Keratinocyte (primary cell): ENCODE results near the gene FAM107B.

Experiments used
- CTCF ChIP-seq, 3 experiments: IDR thresholded peaks in 1 of 3; conservative IDR thresholded peaks in 1 of 3; optimal IDR thresholded peaks in 1 of 3; 2 replicates in 2 of 3; 3 replicates in 1 of 3; pipeline versions ENCODE3 to v1.5.1; 2011; ENCODE audit warnings: low read length in 3 of 3, mild to moderate bottlenecking in 3 of 3, moderate library complexity in 2 of 3, control low read depth in 1 of 3, inconsistent platforms in 1 of 3; ENCODE audit not compliant: insufficient read depth in 2 of 3; ENCODE audit errors: extremely low read depth in 1 of 3
- EZH2 ChIP-seq: IDR thresholded peaks from one replicate; pipeline ENCODE4 v1.6.1; 2012; ENCODE audit warnings: inconsistent platforms, mild to moderate bottlenecking, low read length, moderate library complexity

GRCh38 chr10:14661818-14662217, 112.9 kb downstream of the FAM107B start:
- TF ChIP-seq CTCF (optimal IDR thresholded peaks at IDR 0.05 in 1 of 3, IDR thresholded peaks at IDR 0.05 in 1 of 3, conservative IDR thresholded peaks at IDR 0.05 in 1 of 3; ENCODE audit: extremely low read depth in 1 of 3, insufficient read depth in 2 of 3, low read length in 3 of 3) (no peak), EZH2 (no peak)
